HG03575 (cell line): ENCODE data around the gene RERE.
"Not testable (repeated sequence)": the region's sequence is repeated elsewhere in the genome, so short reads cannot be mapped to it uniquely, and the experiment has no call there.

Source experiments
- ATAC-seq: cut with Tn5 transposase; IDR thresholded peaks from one replicate; pipeline ENCODE4 v1.9.1; 2021; ENCODE audit not compliant: unreplicated experiment, insufficient number of reproducible peaks, low FRiP score; ENCODE audit errors: extremely low read depth

The RERE gene

DNA sequence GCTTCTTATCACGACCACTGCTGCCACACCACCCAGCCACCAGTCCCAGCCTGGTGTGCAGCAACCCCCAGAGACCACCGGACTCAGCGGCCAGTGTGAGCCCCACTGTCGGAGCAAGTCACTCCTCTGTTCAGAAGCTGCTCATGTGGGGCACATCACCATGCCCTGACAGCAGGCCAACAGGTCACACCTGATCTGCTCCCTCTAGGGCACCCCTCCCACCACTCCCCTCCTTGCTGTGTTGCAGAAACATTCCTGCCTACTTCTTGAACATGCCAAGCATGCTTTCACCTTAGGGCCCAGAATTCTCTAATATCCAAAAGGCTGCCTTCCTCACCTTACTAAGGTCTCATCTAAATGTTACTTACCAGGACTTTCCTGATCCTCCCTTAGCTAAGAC lies 353.1 kb downstream of the RERE start:
- no peak for ATAC-seq

DNA sequence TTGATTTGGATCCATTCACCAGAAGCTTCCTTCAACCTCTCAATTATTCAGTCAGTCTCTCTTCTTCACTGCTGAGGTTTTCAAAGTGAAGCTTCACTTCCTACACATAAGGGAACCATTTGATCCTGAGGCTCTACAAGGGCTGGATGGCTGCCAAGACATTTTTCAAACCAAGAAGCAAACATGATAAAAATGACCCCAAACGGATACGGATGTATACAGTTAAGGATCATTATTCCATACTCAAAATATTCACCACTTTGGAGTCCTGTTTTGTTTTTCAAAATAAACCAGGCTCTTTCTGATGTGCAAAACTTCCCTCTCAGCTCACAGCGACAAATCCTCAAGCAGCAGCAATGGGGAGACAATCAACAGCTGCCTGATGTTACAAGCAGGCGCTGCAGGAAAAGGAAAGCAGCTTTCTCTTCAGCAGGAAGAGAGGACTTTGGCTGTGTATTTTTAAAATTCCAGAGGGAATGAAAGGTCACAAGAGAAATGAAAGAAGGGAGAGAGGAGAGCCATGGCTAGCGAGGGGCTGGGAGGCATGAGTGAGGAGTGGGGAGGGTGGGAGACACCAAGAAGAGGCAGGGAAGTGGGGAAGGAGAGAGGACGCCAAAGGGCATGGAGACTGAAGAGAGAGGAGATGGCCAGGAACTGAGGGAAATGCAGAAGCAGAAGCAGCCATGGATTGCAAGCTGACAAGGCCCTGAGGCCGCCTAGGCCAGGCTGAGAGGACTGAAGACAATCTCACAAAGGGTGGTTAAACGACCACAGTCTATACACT lies 354.1 kb downstream of the RERE start:
- no peak for ATAC-seq

DNA sequence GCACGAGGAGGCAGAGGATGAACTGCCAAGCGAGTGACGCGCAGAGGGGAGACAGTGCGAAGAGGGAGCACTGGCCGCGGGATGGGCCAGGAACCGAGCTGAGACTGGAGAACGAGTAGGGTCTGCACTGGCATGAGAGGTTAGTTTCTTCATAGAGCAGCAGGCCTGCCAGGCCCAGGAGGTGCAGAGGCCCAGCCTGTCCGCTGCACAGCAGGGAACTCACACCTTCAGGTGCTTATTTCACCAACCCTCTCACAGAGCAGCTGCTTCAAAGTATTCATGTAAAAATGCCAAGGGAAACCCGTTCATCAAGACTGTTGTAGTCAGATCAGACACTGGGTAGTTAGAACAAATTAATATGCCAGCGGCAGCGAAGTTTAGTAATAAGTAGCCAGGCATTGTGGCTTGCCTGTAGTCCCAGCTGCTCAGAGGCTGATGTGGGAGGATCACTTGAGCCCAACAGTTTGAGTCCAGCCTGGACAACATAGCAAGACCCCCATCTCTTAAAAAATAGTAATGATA lies 355.0 kb downstream of the RERE start:
- ATAC-seq = no peak

DNA sequence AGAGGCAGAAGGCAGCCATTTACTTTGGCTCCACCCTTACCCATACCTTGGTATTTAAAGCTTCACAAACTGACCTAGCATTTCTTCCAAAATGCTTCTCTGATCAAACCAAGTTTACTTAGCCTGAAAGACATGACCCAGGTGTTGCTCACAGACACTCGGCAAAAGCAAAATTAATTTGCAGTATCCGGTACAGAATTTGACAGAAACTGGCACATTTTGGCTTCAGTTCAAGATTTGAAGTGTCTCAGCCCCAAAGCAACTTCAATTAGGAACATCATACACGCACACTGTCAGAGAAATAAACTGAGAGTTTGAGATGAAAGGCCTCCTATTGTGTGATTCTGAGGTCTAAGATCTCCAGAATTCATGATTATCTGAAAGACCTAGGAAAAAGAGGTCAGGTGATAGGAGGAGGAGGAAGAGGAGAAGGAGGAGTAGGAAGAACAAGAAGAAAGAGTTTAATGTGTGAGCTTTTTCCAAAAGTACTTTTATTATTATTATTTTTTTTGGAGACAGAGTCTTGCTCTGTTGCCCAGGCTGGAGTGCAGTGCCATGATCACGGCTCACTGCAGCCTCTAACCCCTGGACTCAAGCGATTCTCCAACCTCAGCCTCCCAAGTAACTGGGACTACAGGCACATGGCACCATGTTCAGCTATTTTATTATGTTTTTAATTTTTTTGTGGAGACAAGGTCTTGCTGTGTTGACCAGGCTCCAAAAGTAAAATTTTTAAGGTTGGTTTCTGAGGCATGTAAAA lies 355.9 kb downstream of the RERE start:
- no peak for ATAC-seq

DNA sequence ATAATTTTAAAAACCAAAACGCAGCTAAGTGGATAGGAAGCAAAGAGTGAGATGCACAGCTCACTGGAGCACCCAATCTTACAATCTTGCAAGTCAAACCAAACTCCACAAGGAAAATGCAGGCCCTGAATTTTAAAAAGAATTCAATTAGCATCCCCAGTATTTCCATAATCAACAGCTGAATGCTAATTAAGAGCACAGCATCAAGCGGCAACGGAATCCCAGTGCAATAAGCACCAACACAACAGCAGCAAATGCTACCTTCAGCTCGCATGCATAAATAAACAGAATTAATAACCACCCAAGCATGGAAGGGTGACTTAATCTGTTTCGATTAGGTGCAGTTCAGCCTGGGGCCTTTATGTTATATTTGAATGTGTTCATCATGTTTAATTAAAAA lies 356.7 kb downstream of the RERE start:
- no peak for ATAC-seq

DNA sequence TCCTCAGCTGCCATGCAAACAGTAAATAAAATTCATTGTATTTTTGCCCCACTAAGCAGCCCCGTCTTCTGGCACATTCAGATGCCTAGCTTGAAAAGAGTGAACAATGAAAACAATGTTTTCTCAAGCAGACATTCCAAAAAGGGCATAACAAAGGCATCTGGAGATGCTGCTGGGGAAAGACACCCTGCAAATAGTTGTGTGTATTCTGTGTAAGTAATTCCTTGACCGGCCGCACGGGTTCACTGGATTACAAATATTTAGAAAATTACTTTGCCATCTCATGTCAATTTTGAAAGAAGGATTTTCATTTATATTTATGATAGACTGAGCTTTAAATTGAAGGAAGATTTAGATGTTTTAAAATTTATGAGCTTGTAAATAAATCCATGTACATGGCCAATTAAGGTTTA lies 357.3 kb downstream of the RERE start:
- ATAC-seq = no peak

DNA sequence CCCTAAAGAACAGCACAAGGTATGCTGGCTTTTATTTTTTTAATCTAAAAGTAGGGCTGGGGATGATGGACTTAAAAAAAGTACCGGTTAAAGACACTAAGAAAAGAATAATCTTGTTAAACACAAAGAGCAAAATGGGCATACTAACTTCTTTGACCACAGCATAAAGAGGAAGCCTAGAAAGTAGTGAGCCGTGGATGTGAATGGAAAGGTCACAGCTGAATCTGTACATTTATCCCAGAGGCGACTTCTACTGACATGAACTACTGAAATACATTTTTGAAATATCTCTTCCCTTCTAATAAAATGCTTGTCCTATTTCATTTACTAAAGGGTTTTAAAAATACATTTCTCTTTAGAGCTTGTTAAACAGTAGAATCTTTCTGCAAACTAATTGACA lies 358.8 kb downstream of the RERE start:
- no peak for ATAC-seq

DNA sequence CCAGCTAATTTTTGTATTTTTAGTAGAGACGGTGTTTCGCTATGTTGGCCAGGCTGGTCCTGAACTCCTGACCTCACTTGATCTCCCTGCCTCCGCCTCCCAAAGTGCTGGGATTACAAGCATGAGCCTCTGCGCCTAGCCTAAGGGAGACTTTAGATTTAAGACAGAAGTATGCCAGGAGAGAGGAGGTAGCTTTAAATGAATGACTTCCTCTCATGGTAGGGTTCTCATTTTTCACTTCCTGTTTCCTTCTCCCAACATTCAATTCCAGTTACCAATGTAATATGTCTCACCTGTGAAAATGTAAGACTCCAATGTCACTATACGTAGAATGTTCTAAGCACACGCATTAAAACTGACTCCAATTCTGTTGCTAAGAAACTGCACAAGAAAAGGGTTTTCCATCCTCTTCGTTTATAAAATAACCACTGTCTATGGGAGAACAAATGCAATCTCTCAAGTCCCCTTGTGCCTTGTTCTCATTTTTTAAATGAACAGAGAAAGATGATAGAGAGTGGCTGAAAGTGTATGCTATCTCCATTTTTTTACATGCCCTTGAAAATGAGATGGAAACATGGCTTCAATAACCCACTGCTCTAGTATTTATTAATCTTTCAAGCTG lies 359.6 kb downstream of the RERE start:
- ATAC-seq = no peak

DNA sequence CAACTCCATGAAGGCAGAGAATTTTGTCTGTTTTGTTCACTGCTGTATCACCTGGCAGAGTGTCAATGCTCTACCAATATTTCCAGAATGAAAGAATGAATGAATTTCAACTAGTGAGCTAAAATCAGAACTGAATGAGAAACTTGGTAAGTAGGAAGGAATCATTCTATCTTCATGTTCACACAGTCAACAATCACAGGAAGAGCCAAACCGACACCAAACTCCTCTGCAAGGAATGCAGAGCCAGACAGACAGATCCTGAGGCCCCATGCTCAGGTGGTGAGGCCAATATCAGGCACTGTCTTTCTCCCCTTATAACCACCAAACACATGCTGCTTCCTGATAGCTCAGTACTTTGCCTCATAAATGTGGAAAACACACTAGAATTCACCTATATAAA lies 360.4 kb downstream of the RERE start:
- ATAC-seq = no peak

DNA sequence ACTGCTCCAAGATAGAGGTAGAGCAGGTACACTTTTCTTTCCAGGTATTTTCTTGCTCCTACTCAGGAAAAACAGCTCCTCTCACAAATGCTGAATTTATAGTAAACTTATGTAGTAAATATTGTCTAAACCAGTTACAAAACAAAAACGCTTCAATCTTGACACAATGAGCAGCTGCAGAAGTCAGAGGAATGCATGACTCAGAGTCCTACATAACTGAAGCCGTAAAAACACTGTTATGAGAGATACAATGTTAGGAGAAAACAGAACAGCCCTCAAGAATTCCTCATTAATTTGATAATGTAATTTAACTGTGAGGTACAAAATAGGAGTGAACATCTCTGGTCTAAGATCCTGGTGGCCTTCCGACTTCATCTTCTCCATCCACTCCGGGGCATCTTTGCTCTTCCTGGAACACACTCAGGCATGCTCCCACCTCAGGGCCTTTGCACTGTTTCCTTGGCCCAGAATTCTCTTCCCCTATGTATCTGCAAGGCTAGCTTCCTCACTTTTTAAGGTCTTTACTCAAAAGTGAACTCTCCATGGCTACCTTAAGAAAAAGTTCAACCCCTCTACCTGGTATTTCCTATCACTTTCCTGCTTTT lies 361.0 kb downstream of the RERE start:
- ATAC-seq = no peak

DNA sequence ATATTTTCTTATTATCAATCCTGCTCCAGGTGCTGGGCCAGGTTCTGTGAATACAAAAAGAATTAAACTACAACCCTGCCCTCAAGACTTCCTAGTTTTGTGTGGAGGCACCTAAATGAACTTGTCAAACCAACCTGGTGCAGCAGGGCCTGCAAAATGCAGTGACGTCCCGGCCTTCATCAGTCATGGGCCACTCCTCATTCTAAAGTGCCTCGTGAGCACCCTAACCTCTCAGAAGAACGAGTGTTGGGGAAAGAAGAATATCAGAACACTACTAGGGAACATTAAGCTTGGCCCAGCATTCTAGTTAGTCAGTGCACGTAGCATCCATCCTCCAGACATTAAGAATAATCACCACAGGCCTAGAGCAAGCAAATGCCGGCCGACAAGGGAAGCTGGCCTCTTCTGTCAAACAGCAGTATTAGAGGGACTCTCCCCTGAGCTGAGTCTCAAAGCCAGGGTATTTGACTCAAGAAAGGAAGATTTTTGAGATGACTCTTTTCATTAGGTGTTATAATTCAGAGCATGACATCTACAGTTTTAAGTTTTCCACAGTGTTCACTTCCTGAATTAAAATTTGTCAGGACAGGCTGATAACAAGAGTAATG lies 361.6 kb downstream of the RERE start:
- no peak for ATAC-seq

DNA sequence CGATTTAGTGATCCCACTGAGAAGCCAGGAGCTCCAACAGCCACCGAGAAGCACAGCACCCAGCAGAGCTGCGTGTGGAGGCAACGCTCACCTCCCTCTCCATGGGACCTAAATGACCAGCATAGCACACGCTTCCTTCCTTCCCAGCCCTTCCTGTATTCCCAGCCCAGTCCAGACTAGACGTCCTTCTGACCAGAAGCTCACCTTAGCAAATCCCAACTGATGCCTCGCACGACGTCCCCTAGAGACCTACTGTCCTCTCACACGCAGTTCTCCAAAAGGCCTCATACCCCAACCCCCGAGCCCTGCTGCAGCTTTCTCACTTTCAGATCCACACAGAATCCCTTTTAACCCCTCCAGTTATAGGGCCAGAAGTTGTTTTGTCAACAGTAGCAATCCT lies 367.1 kb downstream of the RERE start:
- no peak for ATAC-seq

DNA sequence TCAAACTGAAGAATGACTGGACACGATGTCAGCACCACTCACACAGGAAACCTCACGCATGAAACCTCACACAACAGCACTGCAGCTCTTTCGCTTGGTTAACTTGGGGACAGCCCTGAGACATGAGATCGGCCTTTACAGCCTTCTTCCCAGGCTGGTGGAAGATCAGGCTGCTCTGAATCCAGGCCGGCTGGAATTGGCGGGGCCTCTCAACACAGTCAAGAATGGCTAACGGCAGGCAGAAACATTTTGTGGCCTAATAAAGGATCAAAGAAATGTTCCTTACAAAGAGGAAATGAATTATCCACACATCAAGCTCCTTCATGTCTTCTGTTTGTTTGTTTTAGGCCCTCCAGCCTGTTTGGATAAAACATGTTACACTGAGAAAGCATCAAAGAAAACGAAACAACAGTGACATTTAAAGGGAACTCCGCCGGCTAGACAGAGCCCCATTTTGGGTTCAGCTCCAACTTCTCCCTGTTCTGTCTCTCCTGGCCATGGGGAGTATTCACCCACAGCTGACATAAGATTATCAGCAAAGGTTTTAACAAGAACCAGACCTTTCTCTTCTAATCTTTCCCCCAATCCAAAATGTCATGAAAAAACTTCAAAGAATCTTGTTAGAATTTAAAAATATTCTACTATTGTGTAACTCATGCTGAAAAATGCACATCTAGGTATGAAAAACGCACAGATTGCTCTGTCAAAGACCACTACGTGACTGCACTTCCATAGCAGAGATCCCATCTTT lies 368.4 kb downstream of the RERE start:
- no peak for ATAC-seq

DNA sequence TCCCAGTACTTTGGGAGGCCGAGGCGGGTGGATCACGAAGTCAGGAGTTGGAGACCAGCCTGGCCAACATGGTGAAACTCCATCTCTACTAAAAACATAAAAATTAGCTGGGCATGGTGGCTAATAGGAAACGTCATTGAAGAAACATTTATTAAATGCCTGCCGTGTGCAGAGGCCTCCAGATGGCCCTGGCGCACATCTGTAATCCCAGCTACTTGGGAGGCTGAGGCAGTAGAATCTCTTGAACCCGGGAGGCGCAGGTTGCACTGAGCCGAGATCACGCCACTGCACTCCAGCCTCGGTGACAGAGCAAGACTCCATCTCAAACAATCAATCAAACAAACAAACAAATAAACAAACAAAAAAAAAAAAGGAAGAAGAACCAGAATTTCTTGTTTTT lies 368.9 kb downstream of the RERE start:
- not testable (repeated sequence) for ATAC-seq

DNA sequence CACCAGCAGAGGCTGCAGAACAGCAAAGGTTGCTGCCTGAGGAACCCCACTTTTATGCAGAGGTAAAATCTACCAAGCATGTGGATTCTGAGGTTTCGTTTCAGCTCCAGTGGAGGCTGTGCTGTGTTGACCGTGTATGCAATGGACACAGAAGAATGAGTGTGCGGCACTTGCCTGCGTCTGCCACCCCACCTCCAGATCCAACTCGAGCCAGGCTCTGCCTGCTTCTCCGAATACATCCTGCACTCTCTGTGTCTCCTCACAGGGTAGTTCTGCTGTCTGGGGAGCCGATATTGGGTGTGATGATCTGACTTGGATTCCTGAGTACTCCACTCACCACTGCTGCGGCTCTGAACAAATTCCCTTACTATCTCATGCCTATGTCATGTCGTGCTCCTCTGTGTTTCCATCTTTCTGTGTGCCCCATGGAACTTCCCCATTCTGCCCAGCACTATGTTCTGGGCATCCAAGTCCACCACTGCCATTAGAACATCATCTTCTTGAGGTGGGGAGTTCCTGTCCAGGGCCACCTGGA lies 369.8 kb downstream of the RERE start:
- ATAC-seq = no peak

DNA sequence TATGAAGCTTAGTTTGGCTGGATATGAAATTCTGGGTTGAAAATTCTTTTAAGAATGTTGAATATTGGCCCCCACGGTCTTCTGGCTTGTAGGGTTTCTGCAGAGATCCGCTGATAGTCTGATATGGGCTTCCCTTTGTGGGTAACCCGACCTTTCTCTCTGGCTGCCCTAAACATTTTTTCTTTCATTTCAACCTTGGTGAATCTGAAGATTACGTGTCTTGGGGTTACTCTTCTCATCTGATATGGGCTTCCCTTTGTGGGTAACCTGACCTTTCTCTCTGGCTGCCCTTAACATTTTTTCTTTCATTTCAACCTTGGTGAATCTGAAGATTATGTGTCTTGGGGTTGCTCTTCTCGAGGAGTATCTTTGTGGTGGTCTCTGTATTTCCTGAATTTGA lies 371.3 kb downstream of the RERE start:
- not testable (repeated sequence) for ATAC-seq

DNA sequence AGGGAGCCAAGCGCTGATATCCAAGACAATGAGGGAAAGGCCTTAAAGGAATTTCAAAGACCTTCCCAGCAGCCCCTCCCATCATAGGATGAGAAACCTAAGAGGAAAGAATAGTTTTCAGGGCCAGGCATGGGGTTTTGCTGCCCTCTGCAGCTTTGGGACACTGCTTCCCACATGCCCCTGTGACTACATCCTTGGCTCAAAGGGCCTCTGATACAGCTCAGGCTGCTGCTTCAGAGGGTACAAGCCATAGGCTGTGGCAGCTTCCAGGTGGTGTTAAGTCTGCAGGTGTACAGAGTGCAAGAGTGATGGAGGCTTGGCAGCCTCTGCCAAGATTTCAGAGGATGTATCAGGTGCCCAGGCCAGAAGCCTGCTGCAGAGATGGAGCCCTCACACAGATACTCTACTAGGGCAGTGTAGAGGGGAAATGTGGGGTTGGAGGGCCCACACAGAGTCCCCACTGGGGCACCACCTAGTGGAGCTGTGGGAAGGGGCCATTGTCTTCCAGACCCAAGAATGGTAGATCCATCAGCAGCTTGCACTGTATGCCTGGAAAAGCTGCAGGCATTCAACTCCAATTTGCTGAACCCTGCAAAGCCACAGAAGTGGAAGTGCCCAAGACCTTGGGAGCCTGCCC lies 373.8 kb downstream of the RERE start:
- no peak for ATAC-seq

DNA sequence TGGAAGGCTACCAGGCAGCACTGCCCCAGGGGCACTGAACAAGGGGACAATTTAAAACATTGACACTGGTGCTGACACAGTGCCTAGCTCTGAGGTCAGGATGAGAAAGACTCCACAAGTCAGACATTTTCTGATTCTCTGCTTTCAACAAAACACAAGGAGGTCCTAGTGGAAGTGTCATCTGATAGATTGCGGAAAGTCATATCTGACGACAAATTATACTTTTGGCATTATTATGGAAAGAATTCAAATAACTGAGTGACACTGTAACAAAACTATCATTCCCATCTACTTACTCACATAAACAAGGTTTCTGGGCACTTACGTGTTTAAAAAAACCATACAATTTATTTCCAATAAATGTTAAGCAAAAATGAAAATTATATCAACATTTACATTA lies 376.0 kb downstream of the RERE start:
- no peak for ATAC-seq
